NCI-H526 treated with DMSO at 0.1 percent for 48 hours (cell line): ENCODE measurements around the gene BAG2.

Source experiments
- DNase-seq: peaks from one replicate; lab custom pipeline; 2025; lab: John Stamatoyannopoulos, UW

BAG2 gene

DNA sequence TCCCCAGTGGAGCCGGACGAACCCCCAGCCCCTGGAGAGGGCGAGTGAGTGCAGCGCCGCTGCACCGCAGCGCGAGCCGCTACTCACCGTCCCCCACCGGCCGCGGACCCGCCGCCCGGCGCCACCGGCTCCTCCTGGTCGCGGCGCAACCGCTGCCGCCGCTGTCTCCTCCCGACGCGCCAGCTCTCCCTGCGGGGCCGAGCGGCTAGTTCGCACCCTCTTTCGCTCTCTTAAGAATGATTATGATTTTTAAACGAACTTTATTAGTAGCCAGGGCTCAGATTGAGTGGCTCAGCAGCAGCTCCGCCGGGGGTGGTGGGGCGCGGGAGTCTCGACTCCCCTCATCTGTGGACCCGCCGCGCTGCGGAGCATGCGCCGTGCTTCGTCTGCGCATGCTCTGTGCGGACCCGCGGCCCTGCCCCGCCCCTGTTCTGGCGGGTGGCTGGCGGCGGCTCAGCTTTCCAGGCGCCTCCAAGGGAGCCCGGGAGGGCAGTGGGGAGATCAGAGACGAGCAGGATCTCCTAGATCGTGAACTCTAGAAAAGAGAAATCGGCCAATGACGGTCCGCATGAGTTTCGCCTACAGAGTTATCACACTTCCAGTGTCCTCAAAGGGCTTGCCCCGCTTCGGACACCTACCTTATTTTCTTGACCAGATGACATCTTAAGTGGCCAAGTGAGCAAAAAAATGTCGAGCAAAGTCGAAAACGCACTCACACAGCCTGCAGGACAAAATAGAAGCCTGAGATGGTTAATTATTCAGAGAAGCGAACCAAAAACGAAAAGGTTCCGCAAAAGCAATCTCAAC is 50.0 kb downstream of the BAG2 start, which contains the start of gene RAB23:
RAB23 (minus strand) TSS at position 372 of the 807 bp plus-strand sequence. CDS start 11,927 bp downstream, outside the sequence.
- DNase-seq = peak; percentile 72

DNA sequence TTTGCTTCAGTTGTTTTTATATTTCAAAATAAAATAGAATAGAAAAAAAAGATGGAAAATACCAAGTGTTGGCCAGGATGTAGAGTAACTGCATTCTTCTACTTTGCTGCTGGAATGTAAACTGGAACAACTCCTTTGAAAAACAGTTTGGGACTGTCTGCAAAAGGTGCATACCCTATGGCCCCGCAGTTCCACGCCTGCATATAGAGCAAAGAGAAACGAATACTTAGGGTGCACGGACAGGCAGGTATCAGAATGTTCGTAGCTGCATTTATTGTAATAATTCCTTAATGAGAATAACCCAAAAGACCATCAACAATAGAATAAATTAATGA is 50.6 kb downstream of the BAG2 start:
- no peak for DNase-seq

DNA sequence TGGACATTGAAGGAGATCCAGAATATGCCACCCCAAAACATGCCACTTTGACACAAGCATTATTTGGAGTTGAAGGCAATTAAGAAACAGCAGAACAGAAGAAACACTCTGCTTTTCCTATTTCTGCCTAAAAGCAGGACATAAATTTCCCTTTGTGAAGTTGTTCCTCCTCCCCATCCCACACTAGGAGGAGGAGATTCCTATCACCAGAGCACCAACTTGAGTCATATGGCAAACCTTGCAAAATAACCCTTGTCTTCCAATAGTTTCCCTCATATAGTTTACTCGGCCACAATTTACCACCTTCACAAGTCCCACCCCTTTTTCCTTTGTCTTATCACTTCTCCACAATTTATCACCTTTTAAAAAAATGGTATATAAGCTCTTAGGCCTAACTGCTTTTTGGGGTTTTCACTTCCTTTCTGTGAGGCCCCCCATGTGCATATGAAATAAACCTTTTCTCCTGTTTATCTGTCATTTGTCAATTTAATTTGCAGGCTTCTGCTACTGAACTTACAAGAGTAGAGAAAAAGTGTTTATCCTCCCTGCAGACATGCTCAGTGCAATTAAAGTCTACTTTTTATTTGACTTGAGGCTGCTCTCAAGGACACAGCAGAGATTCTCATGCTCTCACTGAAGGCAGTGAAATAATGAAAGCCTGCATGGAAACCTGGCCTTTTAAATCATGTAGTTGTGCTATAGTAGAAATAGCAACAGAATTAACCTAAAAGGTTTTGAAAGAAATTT is 52.8 kb downstream of the BAG2 start:
- DNase-seq = no peak

DNA sequence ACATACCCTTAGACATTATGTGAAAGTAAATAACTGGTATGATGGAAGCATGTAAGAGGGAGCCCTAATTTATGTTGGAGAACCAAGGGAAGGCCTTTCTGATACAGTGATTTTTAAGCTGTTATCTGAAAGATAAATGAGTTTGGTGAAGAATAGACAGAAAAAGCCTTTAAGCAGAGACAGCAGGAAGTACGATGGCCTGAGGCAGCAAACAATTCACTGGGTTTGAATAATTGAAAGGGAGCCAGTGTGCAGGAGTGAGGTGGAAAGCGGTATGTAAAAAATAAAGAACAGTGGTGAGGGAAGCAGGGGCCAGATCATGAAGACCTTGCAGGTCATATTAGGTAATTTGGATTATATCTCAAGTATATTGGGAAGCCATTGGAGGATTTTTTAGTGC is 54.1 kb downstream of the BAG2 start:
- DNase-seq = no peak
